Left kidney (tissue), 2 donors: ENCODE data around the gene EREG. TPM values are rescaled to one million over a fixed set of nuclear protein-coding genes. Genes with fewer than 3 reads are reported as not detected.
"Not testable (repeated sequence)": the region's sequence is repeated elsewhere in the genome, so short reads cannot be mapped to it uniquely, and the experiment has no call there.

Experiments used
- DNase-seq: peaks from one replicate; pipeline ENCODE4 v3.0.0-alpha.2; 2013
- polyA plus RNA-seq: library from polyadenylated mRNA; unstranded; fragments of 120-200 nt; gene quantifications from one replicate; pipeline ENCODE4 v1.2.1, GENCODE V29; 2013; ENCODE audit not compliant: insufficient read length

The EREG gene
- polyA plus RNA-seq, 1 donor = 0.38 TPM

DNA sequence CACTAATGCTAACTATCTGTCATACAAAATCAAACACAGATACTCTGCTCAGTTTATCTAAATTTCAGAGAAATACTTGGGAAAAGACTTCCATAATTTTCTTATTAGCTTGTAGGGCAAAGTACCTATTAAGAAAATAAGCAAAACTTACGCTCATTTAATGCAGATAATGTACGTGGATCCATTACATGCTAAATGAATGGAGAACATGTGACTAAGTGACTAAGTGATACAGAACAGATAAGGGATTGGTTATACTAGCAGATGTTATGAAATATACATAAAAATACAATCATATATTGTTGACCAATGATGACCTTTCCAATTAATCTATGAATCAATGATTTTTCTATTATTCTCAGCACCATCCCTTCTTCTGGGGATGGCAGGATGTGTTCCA lies 25.7 kb downstream of the EREG start:
- no peak for DNase-seq

DNA sequence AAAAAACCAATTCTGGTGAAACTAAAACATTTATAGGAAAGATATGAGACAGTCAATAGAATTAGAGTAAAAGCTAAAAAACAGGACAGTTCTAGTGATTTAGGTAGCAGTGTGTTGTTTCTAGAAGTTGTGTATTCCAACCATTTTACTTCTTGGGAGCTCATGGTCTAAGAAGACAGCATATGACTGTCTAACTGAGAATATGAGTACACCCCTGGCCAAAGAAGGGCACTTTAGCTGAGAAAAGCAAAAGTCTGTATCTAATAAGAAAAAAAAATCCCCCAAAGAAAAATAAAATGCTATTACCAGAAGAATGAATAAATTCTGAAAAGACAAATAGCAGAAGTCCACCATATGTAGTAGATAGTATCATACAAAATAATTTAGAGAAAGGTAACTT lies 26.4 kb downstream of the EREG start:
- no peak for DNase-seq

DNA sequence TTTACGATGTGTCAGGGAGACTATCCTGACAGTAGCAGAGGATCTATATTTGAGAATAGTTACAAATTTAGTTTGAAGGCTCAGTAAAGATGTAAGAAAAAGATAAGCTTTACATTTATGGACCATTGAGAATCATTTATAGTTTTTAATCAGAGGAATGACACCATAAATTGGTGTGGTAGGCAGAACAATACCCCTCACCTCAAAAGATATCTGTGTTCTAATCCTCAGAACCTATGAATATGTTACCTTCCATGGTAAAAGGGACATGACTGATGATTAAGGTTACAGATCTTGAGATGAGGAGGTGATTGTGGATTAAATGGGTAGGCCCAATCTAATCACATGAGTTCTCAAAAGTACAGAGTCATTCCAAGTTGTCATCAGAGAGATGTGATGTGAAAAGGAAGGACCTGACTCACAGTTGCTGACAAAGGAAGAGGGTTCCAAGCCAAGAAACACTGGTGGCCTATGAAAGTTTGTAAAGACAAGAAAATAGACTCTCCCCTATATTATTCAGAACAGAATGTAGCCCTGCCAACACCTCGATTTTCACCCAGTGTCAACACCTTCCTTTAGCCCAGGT lies 27.0 kb downstream of the EREG start:
- DNase-seq = no peak

DNA sequence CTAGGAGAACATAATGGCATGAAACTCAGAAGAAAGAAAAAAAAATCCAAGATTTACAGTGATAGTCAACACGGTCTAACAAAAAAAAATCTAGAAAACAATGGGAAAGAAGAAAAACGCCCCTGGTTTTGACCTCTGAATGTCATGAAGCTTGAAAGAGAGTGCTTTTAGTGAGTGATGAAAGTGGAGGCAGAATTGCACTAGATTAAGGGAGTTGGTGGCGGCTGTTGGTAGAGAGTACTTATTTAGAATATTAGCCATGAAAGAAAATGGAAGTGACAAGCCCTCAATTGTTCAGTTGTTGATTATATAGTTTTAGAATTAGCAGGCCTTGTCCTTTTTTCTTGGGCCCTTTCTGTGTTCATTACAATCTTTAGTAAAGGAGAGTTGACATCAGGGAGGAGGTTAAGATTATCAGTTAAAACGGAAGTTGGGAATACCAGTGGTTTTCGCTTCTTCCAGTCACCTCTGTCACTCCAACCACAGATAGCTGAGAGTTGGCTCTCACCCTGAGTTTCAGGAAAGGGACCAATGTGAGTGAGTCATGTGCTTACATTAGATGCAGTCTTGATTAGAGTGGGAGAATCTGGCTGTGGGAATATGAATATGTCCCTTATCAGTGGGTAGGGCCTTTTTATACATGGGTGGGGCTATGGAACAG lies 29.7 kb downstream of the EREG start:
- DNase-seq = no peak

DNA sequence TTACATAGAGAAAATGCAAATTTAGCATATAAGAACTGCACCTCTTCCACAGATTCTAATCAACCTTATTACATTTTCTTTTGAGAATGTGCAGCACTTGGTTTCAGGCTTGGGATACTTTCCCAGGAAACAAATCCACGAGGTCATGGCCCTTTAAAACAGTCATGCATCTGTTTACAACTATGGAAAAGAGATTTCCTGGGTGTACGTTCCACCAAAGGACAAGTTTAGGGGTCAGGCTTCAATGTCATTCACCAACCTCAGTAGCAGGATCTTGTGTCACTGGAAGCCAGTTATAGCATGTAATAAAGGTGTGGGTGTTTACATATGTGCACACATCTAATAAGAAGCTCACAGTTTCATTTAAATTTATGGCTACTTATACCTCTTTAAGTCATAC lies 30.7 kb downstream of the EREG start:
- DNase-seq = no peak

DNA sequence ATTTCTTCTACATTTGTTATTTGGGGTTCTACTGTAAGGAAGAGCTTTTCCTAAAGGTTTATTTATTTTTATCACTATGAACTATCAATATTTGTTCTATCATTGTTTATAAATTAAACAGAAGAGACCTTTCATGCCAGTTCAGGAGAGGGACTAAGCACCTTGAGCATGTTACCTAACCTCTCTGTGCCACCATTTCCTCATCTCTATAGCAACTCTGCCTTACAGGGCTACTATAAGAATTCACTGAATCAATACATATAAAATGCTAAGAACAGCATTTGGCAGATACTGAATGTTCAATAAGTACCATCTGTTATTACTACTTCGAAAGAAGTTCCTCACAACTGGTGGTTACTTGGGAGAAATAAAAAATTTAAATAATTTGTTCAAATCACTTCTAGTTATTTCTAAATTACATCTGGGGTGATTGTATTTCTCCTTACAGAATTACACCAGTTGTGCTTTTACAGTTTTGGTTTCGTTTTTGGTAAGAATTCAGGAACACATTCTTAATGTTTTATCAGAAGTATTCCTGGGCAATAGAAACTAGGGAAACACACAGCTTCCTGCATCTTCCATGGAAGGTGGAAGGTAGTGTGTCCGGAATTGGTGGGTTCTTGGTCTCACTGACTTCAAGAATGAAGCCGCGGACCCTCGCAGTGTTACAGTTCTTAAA lies 32.9 kb downstream of the EREG start:
- no peak for DNase-seq

DNA sequence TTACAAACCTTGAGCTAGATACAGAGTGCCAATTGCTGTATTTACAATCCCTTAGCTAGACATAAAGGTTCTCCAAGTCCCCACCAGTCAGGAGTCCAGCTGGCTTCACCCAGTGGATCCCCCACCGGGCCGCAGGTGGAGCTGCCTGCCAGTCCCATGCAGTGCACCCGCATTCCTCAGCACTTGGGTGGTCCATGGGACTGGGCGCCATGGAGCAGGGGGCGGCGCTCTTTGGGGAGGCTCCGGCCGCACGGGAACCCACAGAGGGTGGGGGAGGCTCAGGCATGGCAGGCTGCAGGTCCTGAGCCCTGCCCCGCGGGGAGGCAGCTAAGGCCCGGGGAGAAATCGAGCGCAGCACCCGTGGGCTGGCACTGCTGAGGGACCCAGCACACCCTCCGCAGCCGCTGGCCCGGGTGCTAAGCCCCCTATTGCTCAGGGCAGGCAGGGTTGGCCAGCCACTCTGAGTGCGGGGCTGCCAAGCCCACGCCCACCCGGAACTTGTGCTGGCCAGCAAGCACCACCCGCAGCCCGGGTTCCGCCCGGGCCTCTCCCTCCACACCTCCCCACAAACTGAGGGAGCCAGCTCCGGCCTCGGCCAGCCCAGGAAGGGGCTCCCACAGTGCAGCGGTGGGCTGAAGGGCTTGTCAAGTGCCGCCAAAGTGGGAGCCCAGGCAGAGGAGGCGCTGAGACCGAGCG lies 34.1 kb downstream of the EREG start:
- DNase-seq = not testable (repeated sequence)

DNA sequence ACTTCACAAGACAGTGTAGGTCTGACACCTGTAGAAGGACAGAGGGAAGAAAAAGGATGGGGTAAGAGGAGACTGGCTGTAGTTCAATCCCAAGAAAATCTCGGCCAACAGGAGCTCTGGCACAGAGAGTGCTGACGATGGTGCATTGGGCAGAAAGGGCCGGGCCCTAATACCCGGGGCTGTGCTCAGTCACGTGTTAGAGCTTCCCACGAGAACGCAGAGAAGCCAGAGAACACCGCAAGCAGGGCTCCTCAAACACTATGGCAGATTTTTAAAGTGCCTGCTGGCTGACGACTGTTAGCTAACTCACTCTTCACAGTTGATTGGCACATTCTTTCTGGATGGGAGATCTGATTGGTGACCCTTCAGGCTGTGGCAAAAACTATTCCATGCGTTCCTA lies 35.5 kb downstream of the EREG start:
- DNase-seq = no peak

DNA sequence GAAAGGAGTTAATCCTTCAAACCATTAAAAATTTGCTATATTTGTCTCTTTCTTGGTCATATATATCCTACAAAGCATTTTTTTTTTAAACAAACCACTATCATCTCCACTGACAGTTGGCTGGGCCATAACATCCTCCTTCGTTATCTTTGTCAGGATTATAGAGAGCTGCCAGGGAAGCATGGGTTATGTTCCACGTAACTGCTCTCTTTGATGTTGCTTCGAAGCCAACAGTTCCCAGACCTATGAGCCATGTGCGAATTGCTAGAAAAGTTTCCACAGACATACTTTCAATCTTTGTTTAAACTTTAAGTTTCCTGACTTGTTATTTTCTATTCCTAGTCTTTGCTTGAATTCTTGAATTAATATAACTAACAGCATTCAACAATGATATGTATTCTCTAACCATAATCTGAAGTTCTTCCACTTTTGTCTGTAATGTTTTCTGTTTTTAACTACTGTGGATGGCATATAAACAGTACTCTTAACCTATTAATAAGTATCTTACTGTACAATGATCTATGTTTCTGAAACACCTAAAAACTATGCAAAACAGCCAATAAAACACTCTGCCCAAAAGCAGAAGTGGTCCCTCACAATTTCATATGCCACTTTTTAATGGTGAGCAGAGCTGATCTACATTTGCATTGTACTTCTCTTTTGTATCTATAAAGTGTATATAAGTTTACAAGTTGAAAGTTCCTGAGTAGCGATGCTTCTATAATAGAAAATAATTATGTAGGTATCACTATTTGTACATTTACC lies 37.9 kb downstream of the EREG start:
- no peak for DNase-seq

DNA sequence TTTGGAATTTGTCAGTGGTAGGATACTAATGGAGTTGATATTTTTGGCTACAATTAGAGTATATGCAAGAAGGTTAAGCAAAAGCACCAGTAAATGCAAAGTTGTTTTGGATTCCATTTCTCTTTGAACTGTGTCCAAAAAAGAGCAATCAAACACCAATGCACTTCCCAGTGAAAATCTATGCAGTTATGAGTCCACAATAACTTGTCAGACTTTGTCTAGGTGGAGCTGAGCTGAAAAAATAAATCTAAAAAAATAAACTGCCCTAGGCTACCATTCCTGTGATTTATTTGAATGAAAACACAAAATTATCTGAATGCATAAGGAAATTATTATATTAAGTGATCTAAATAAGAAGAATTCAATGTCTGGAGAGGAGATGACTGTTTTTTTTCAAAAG lies 42.9 kb downstream of the EREG start:
- DNase-seq = no peak

DNA sequence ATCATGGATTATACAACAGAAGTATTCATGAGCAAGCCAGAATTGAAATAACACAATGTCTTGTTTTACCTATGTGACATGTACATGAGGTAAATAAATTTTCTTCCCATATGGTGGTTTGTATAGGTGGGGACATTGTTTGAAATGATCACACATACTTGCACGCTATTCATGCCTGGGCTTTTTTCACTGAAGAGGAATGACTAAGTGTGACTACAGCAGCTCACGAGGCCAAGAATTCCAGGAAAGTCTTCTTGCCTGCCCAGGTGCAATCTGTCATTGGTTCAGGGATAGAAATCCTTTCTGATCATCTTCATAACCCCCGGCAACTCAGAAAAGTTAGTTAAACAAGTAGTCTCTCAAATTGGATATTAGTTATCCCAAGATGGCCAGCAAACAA lies 43.7 kb downstream of the EREG start:
- no peak for DNase-seq

DNA sequence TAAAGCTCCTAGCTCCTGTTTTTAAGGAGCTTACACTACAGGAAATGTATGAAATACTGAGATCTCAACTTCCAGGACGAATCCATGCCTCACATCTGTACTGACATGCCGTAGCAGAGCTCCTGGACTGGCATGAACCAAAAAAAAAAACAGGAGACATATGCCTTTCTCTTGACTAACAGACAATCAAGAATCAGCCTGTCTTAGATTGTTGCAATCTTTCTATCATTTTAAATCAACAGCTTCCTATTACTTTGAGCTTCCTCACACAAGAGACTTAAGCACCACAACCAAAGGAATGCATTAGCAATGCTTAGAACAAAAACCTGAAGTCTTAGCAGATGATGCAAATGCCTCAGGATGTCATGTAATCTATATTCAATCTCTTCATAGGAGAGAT lies 45.3 kb downstream of the EREG start:
- no peak for DNase-seq

DNA sequence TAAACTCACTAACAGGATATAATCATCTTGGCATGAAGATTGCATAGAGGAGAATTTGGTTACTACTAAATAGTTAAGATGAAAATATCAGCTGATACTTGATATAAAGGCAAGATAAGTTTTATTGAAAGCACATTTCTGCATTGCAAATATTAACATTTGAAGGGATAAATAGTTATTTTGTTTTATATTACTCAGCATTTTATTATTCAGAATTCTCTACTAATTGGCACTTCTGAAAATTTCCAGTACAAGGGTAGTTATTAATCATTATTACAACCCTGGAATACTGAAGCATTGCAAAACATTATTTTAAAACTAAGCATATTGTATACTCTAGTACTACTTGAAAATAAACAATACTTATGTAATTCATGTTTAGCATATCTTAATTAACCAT lies 47.3 kb downstream of the EREG start:
- DNase-seq = no peak

DNA sequence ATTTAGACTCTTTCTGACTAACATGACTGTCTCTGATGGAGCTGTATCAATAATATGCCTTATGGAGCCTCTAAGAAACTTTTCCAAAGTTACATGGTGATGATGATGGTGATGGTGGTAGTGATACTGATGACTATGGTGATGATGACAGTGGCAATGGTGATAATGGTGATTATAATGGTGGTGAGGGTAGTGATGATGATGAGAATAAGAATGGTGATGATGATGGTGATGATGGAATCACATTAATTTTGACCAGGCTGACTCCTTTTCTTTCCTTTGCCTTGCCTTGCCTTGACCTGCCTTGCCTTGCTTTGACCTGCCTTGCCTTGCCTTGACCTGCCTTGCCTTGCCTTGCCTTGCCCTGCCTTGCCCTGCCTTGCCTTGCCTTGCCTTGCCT lies 48.3 kb downstream of the EREG start:
- DNase-seq = no peak

DNA sequence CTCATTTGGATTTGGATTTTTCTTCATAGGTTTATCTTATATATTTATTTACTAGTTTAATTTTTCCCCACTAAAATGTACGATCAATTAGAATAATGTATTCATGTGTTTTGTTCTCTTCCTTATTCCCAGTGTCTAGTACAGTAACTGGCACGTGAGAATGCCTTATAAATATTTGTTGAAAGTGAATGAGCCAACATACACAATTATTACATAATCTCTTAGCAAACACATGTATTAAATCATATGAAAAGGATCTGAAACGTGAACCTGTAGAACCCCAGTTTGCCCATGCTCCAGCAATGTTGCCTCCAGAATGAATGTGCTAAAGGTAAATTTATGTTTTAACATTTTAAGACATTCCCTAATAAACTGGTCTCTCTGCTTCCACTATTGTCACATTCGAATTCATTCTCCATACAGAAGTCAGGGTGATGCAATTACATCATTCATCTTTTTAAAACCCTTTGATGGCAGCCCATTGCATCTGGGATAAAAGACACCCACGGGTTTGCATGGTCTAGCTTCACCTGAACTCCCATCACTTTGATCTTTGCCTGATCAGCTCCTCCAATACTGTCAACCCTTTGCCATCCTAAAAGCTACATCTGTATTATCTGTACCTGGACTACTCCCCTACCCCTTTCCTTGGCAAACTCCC lies 49.3 kb downstream of the EREG start:
- no peak for DNase-seq

DNA sequence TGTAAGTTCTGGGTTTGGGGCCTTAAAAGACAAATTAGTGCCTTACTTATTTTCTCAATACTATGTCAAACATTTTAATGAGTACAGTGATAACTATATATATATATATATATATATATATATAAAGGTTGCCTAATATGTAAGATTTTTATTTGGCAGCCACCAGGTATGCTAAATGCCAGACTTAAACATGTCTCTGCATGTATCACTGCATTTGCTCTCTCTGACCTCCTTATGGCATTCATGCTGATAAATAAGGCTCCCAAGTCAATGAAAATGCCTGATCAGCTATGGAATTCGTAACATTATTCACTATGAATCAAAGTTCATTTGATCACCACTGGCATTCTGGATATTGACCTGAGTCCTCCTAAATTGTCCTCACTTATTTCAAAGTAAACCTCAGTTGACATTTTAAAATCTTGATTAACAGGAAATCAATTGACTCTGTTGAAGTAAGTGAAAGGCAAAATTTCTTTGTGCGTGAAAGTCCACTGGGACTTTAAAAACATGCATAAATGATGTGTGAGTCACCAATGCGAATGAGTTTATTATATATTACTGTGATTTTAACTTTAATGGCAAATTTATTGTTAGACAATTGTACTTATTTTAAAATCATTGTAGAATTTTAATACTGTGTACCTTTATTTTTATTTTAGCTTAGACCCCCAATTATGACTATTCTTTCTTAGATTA lies 50.8 kb downstream of the EREG start:
- DNase-seq = no peak

DNA sequence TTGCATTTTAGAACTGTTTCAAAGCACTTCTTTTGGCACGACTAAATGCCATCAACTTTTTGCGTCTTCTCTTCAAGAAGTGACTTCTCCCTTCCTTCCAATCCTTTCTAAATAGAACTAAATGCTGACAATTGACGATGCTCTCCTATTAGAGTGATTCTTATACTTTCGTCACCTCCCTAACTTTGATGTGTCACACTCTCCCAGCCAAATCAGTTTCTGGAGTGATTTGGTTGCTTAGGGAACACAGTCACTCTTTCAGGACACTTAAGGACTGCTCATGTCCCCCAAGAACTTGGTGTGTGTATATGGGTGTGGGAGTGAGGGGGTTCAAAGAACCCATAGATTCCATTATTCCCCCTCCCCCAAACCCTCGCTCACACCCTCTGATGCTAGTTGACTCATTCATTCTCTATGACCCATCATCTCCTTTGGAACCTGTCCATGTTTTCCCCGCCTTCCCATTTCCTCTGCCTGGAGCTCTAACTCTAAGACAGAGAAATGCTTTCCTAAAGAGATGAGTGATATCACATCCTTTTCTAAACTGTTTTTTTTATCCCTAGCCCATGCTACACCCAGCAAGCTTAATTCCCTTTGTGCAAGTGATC lies 53.2 kb downstream of the EREG start:
- DNase-seq = no peak

DNA sequence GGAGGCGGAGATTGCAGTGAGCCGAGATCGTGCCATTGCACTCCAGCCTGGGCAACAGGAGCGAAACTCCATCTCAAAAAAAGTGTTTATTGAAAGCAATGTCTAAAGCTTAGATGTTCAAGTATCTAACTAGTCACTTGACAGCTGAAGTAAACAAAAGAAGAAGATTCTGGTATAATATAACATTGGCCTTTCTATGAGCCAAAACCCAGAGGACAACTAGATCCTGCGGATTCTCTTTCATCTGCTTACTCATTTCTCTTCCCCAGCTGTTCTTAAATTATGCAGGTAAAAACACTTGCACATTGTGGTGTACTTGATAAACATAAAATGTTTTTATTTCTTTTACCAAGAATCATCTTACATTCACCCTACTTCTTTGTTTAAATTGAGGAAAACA lies 55.9 kb downstream of the EREG start:
- no peak for DNase-seq

DNA sequence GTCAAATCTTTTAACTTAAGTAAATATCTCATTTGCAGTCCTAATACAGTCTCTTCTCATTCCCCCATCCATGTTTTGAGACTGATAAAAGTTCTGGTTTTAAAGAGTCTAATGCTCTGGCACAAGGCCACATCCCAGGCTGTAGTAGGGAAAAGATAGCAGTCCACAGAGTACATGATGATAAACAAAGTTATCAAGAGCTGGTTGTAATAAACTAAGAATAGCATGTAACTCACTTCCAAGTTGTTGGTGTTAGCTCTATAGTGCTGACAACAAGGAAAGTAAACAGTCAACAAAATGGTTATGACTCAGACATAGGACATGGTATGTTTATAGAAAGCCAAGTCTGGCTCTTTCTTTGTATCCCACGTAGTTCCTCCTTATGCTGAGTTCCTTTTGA lies 58.2 kb downstream of the EREG start:
- no peak for DNase-seq

DNA sequence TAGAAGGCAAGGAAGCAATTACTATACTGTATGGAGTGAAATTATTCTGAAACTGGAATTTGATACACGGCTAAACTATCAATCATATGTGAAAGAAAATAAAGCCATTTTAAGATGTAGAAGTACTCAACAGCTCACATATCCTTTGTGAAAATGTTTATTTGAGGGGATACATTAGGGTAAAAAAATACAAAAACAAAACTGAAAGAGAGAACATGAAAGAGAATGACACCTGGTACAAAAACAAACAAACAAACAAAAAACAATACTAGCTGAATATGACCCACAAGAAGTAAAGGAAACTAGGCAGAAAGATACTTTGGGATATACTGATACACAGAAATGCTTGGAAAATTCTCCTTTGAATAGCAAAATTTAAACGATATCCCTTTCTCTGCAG lies 59.2 kb downstream of the EREG start:
- no peak for DNase-seq

DNA sequence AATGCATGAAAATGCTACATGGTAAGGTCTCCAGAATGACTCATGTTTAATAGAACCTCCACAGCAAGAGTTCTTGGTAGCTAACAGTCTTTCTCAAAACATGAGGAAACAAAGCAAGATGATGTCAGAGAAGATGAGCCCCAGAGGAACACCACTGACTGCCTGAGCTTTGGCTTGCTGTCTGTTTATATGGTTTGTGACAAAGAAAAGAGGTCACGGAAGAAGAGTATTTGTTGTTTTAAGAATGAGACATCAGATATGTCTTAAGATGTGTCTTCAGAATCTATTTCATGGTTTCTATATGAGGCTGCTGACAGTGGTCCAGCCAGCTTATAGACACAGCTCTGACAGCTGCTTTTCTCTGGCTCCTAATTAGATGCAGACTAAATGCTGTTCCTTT lies 61.2 kb downstream of the EREG start:
- DNase-seq = no peak
